Esophagus muscularis mucosa (tissue), 4 donors: Measurements from ENCODE around the gene HDAC4. TPM values are rescaled to one million over a fixed set of nuclear protein-coding genes. Genes with fewer than 3 reads are reported as not detected.

ENCODE experiments used
- DNase-seq: peaks from one replicate; pipeline ENCODE4 v3.0.0-alpha.2; 2017; ENCODE audit errors: extremely low spot score
- H3K27ac ChIP-seq, 4 donors: fragments of 200-600 bp; sonication (generic); replicated peaks in 1 of 4; 1 replicate in 3 of 4; 2 replicates in 1 of 4; pipeline ENCODE4 v1.5.1; 2016 to 2019; ENCODE audit warnings: mild to moderate bottlenecking in 1 of 4
- H3K27me3 ChIP-seq, 4 donors: fragments of 200-600 bp; sonication (generic); one replicate each; pipeline versions ENCODE4 v1.5.1 to v1.6.0; 2016 to 2019
- H3K36me3 ChIP-seq, 4 donors: fragments of 200-600 bp; sonication (generic); one replicate each; pipeline ENCODE4 v1.5.1; 2016 to 2019
- H3K4me1 ChIP-seq, 4 donors: fragments of 200-600 bp; sonication (generic); one replicate each; pipeline ENCODE4 v1.5.1; 2016 to 2019
- H3K4me3 ChIP-seq, 4 donors: fragments of 200-600 bp; sonication (generic); 1 replicate in 2 of 4; 2 replicates in 2 of 4; pipeline ENCODE4 v1.5.1; 2016 to 2019; ENCODE audit warnings: mild to moderate bottlenecking in 4 of 4, moderate library complexity in 1 of 4
- H3K9me3 ChIP-seq, 4 donors: fragments of 200-600 bp; sonication (generic); 1 replicate in 3 of 4; 2 replicates in 1 of 4; pipeline ENCODE4 v1.5.1; 2016 to 2019
- EP300 ChIP-seq: sonication (generic); formaldehyde crosslinking; IDR thresholded peaks from one replicate; pipeline ENCODE4 v1.6.1; 2017; ENCODE audit warnings: antibody characterized with exemption
- POLR2A ChIP-seq: fragments of 450-650 bp; IDR thresholded peaks from one replicate; pipeline ENCODE4 v1.6.1; 2017; ENCODE audit warnings: antibody characterized with exemption, moderate library complexity, mild to moderate bottlenecking, low read depth
- POLR2AphosphoS5 ChIP-seq, 2 donors: sonication (generic); formaldehyde crosslinking; IDR thresholded peaks; one replicate each; pipeline ENCODE4 v1.6.1; 2017; ENCODE audit warnings: antibody characterized with exemption in 2 of 2
- WGBS: methylation state at CpG from one replicate; pipeline ENCODE4 v1.1.5; 2018; 5-methylcytosine and 5-hydroxymethylcytosine counted together
- intact Hi-C: fragments of 100-400 bp; cut with DNase I; formaldehyde crosslinking; loops from one replicate; pipeline ENCODE4 v1.15.1; 2023
- total RNA-seq, 4 donors: library from RNA; depleted of rRNA; stranded (reverse); fragments of >200 nt; gene quantifications; one replicate each; pipeline versions ENCODE4 v1.1.0 to v1.2.1, GENCODE V29; 2016
- TF ChIP-seq, protein P1 (sequence below), 3 experiments: fragments of 200-600 bp in 2 of 3; fragments of 450-650 bp in 1 of 3; sonication (generic) in 2 of 3; IDR thresholded peaks; one replicate each; pipeline ENCODE4 v1.5.1; 2017 to 2019; ENCODE audit warnings: antibody characterized with exemption in 3 of 3, mild to moderate bottlenecking in 2 of 3, moderate library complexity in 1 of 3

The HDAC4 gene
- total RNA-seq, 4 donors from 2014 or later: 59.4 to 119 (median 76.1) TPM

DNA sequence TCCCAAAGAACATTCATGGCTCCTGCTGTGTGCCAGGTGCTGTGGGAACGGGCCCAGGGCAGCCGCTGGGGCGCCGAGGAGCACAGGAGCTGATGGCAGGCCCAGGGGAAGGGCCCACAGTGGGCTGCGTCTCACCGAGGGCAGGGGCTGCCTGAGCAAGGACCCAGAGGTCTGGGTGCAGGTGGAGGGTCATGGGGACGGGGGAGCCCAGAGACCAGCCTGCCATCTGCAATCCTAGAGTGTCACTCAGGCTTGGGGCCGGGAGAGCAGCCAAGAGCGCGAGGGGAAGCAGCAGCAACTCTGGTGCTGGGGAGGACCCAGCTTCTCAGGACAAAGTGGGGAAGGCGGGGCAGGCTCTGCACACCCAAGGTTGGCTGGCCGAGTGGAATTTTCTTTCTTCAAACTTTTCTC, 207.4 kb downstream of the HDAC4 start:
- 78% methylated on average over 12 of the region's 12 CpGs for WGBS
- no peak overlapping the region for H3K4me3 ChIP-seq
- intact Hi-C loops: loop anchor here (5.0 kb wide), 1 partner anchor 36 kb away; no protein-coding TSS in a partner anchor
- peaks cover 4 to 61% (median 31%) of the 10 kb centered on the region in 4 donors for H3K4me1 ChIP-seq
- H3K36me3 ChIP-seq: peaks cover 15 to 47% (median 37%) of the 10 kb centered on the region in 4 donors
- no peak for DNase-seq
- H3K27me3 ChIP-seq: no peaks in the 10 kb centered on the region
- TF ChIP-seq EP300: no peak
- no peak for TF ChIP-seq POLR2AphosphoS5 (IDR thresholded peaks at IDR 0.05)
- TF ChIP-seq, protein P1, sequence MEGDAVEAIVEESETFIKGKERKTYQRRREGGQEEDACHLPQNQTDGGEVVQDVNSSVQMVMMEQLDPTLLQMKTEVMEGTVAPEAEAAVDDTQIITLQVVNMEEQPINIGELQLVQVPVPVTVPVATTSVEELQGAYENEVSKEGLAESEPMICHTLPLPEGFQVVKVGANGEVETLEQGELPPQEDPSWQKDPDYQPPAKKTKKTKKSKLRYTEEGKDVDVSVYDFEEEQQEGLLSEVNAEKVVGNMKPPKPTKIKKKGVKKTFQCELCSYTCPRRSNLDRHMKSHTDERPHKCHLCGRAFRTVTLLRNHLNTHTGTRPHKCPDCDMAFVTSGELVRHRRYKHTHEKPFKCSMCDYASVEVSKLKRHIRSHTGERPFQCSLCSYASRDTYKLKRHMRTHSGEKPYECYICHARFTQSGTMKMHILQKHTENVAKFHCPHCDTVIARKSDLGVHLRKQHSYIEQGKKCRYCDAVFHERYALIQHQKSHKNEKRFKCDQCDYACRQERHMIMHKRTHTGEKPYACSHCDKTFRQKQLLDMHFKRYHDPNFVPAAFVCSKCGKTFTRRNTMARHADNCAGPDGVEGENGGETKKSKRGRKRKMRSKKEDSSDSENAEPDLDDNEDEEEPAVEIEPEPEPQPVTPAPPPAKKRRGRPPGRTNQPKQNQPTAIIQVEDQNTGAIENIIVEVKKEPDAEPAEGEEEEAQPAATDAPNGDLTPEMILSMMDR (IDR thresholded peaks at IDR 0.05): no peak
- no peak for TF ChIP-seq POLR2A
- peaks cover 0 to 5% (median 0%) of the 10 kb centered on the region in 4 donors for H3K9me3 ChIP-seq
- peak overlapping the region in 3 of 4 donors; percentile 30 to 51 (median 32) for H3K27ac ChIP-seq

GRCh38 chr2:239192975-239193374, 207.8 kb downstream of the HDAC4 start:
- Histone ChIP-seq H3K27ac (peak overlapping the region in 2 of 4 donors; percentile 30 to 51), H3K4me3 (no peak overlapping the region), H3K9me3 (peaks cover 0 to 5% (median 0%) of the 10 kb centered on the region in 4 donors), H3K36me3 (peaks cover 19 to 47% (median 37%) of the 10 kb centered on the region in 4 donors), H3K27me3 (no peaks in the 10 kb centered on the region), H3K4me1 (peaks cover 4 to 57% (median 28%) of the 10 kb centered on the region in 4 donors)
- WGBS: 85% methylated on average over 8 of the region's 8 CpGs
- no peak for DNase-seq
- intact Hi-C loops: loop anchor here (5.0 kb wide), 1 partner anchor 36 kb away; no protein-coding TSS in a partner anchor
- TF ChIP-seq POLR2AphosphoS5 (IDR thresholded peaks at IDR 0.05) (no peak), POLR2A (no peak), EP300 (no peak)
- TF ChIP-seq, protein P1 (IDR thresholded peaks at IDR 0.05): no peak

- H3K27me3 ChIP-seq: no peaks in the 10 kb centered on the region
- H3K4me3 ChIP-seq: no peak overlapping the region
- no peak overlapping the region for H3K27ac ChIP-seq
- intact Hi-C loops: loop anchor here (5.0 kb wide), 1 partner anchor 35 kb away; no protein-coding TSS in a partner anchor
- peaks cover 25 to 50% (median 40%) of the 10 kb centered on the region in 4 donors for H3K36me3 ChIP-seq
- WGBS: 89% methylated on average over 14 of the region's 17 CpGs
- H3K9me3 ChIP-seq: peaks cover 0 to 5% (median 0%) of the 10 kb centered on the region in 4 donors
- no peak for DNase-seq
- no peak for TF ChIP-seq POLR2AphosphoS5 (IDR thresholded peaks at IDR 0.05)
- no peak for TF ChIP-seq POLR2A
- TF ChIP-seq EP300: no peak
- TF ChIP-seq, protein P1 (IDR thresholded peaks at IDR 0.05): no peak
- H3K4me1 ChIP-seq: peaks cover 4 to 56% (median 28%) of the 10 kb centered on the region in 4 donors
Measured at GRCh38 chr2:239192456-239192855, 208.4 kb downstream of the HDAC4 start.

GRCh38 chr2:239190921-239191885, 209.6 kb downstream of the HDAC4 start:
- Histone ChIP-seq H3K36me3 (peaks cover 25 to 49% (median 43%) of the 10 kb centered on the region in 4 donors), H3K27me3 (no peaks in the 10 kb centered on the region), H3K9me3 (peaks cover 0 to 5% (median 0%) of the 10 kb centered on the region in 4 donors), H3K4me1 (peaks cover 4 to 47% (median 28%) of the 10 kb centered on the region in 4 donors), H3K4me3 (no peak overlapping the region), H3K27ac (peak overlapping the region in 1 of 4 donors; percentile 13)
- intact Hi-C loops: loop anchor here (5.0 kb wide), 1 partner anchor 34 kb away; no protein-coding TSS in a partner anchor
- WGBS: 87% methylated on average over 9 of the region's 15 CpGs
- no peak for DNase-seq
- TF ChIP-seq, protein P1 (IDR thresholded peaks at IDR 0.05): no peak
- TF ChIP-seq POLR2A (no peak), EP300 (no peak), POLR2AphosphoS5 (IDR thresholded peaks at IDR 0.05) (no peak)
